ENCODE results near the gene RNASE13. TPM values are rescaled to one million over a fixed set of nuclear protein-coding genes. Genes with fewer than 3 reads are reported as not detected.

The RNASE13 gene
- total RNA-seq, 1 experiment from 2014 or later: 0.15 TPM

DNA sequence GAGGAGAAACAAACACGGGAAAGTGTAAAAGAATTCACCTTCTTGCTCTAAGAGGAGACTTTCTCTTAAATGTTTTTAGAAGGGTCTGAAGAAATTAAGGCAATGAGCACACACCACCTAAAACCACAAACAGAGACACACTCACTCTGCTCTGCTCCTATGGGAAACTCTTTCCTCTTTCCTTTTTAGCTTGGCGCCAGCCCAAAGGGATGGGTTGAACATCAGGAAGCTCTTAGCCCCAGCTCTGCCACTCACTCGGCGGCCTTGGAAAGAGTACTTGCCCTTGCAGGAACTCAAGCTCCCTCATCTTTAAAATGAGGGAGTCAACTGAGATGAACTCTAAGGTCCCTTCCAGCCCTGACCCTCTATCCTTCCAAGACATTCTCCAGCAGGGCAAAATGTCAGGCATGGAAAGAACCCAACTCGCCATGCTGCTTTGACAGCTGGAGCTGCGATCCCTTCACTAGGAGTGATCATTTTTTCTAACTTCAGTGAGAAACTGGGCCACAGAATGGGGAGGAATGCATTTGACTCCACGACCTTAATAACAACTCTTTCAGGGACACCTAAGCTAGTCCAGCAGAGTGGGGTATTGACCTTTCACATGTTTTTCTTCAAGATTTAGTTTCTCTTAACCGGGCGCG, 22.0 kb upstream of the RNASE13 start:
- DNase-seq (ENCODE audit: low read depth, low spot score): no peak

More for the DNA sequence above, 22.0 kb upstream of the RNASE13 start:
- H3K4me2 ChIP-seq (ENCODE audit: low read length): no peak overlapping the region
- H3K79me2 ChIP-seq (ENCODE audit: insufficient read depth, low read length): no peaks in the 10 kb centered on the region
- ChIA-PET RAD21 (ENCODE audit: low non-redundant PET in 1 of 2, low total read pairs in 2 of 2, uncharacterized antibody in 2 of 2, unreplicated experiment in 2 of 2) (no interaction called here), POLR2A (interaction anchor here (0.5 kb wide), 1 partner anchor 400 kb away, joined by 3 read pairs; no protein-coding TSS in a partner anchor), CTCF (interaction anchor here (1.5 kb wide), 1 partner anchor 12 kb away, joined by 3 read pairs; no protein-coding TSS in a partner anchor)
- H3K4me1 ChIP-seq (ENCODE audit: control insufficient read depth in 1 of 2, insufficient read depth in 2 of 2, low read length in 2 of 2): no peaks in the 10 kb centered on the region
- H3K4me3 ChIP-seq (replicated peaks in 1 of 2; ENCODE audit: low read depth in 1 of 2, low read length in 2 of 2): no peak overlapping the region
- H4K20me1 ChIP-seq (ENCODE audit: insufficient read depth): no peaks in the 10 kb centered on the region
- no peaks in the 10 kb centered on the region for H3K9me3 ChIP-seq (ENCODE audit: control insufficient read depth in 1 of 2, insufficient read depth in 1 of 2, low read depth in 1 of 2, low read length in 2 of 2)
- H2AFZ ChIP-seq (ENCODE audit: low read depth, low read length, poor library complexity, severe bottlenecking): no peak overlapping the region
- H3K9me2 ChIP-seq (ENCODE audit: insufficient read depth): no peaks in the 10 kb centered on the region
- BruUV-seq (replicated peaks): no TSS peak
- H3K27me3 ChIP-seq (ENCODE audit: insufficient read depth, low read length): no peaks in the 10 kb centered on the region
- ATAC-seq: no peak
- H3K9ac ChIP-seq (ENCODE audit: low read length): no peak overlapping the region
- no peaks in the 10 kb centered on the region for H3K36me3 ChIP-seq (ENCODE audit: control insufficient read depth in 1 of 2, insufficient read depth in 2 of 2, low read length in 2 of 2)
- intact Hi-C loops (cut with micrococcal nuclease): no loop called here
- no peak overlapping the region for H3K27ac ChIP-seq (ENCODE audit: low read depth, low read length)
- TF ChIP-seq, protein P1, sequence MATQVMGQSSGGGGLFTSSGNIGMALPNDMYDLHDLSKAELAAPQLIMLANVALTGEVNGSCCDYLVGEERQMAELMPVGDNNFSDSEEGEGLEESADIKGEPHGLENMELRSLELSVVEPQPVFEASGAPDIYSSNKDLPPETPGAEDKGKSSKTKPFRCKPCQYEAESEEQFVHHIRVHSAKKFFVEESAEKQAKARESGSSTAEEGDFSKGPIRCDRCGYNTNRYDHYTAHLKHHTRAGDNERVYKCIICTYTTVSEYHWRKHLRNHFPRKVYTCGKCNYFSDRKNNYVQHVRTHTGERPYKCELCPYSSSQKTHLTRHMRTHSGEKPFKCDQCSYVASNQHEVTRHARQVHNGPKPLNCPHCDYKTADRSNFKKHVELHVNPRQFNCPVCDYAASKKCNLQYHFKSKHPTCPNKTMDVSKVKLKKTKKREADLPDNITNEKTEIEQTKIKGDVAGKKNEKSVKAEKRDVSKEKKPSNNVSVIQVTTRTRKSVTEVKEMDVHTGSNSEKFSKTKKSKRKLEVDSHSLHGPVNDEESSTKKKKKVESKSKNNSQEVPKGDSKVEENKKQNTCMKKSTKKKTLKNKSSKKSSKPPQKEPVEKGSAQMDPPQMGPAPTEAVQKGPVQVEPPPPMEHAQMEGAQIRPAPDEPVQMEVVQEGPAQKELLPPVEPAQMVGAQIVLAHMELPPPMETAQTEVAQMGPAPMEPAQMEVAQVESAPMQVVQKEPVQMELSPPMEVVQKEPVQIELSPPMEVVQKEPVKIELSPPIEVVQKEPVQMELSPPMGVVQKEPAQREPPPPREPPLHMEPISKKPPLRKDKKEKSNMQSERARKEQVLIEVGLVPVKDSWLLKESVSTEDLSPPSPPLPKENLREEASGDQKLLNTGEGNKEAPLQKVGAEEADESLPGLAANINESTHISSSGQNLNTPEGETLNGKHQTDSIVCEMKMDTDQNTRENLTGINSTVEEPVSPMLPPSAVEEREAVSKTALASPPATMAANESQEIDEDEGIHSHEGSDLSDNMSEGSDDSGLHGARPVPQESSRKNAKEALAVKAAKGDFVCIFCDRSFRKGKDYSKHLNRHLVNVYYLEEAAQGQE (IDR thresholded peaks at IDR 0.05; ENCODE audit: low read depth): no peak
- no peak for TF ChIP-seq JUND (IDR thresholded peaks at IDR 0.05)
- no peak for TF ChIP-seq RAD21 (IDR thresholded peaks at IDR 0.05; ENCODE audit: low read depth)
- no peak for TF ChIP-seq SRF (IDR thresholded peaks at IDR 0.05; ENCODE audit: low read depth)
- no peak for TF ChIP-seq POLR2A (IDR thresholded peaks at IDR 0.05; ENCODE audit: borderline replicate concordance, extremely low read depth, insufficient read depth, insufficient read length)
- TF ChIP-seq CBX3 (IDR thresholded peaks at IDR 0.05; ENCODE audit: low read depth): no peak
- TF ChIP-seq SIN3A (IDR thresholded peaks at IDR 0.05; ENCODE audit: low read depth): no peak
- no peak for TF ChIP-seq EZH2 (IDR thresholded peaks at IDR 0.05)
